GM08714 (cell line): ENCODE measurements around the gene TMEM19.

ENCODE experiments used
- H3K4me3 ChIP-seq: fragments of 200-500 bp; sonication (Bioruptor generic); 2 replicates; pipeline ENCODE4 v1.5.1; 2014; ENCODE audit warnings: mild to moderate bottlenecking, low read length, inconsistent platforms
- ZNF274 ChIP-seq: IDR thresholded peaks from 2 replicates; pipeline ENCODE4 v1.6.1; 2012; ENCODE audit warnings: mild to moderate bottlenecking, low read depth, low read length

The TMEM19 gene

GRCh38 chr12:71718611-71719010 is 32.7 kb downstream of the TMEM19 start:
- no peak for TF ChIP-seq ZNF274
- no peak overlapping the region for H3K4me3 ChIP-seq

- H3K4me3 ChIP-seq: no peak overlapping the region
- no peak for TF ChIP-seq ZNF274
Observed at GRCh38 chr12:71719647-71720370, 33.9 kb downstream of the TMEM19 start.

GRCh38 chr12:71721783-71722505 is 36.1 kb downstream of the TMEM19 start:
- no peak overlapping the region for H3K4me3 ChIP-seq
- no peak for TF ChIP-seq ZNF274

- TF ChIP-seq ZNF274: no peak
- no peak overlapping the region for H3K4me3 ChIP-seq
Observed at GRCh38 chr12:71725011-71725410, 39.1 kb downstream of the TMEM19 start.

- H3K4me3 ChIP-seq: no peak overlapping the region
- no peak for TF ChIP-seq ZNF274
Observed at GRCh38 chr12:71726548-71726947, 40.7 kb downstream of the TMEM19 start.

- TF ChIP-seq ZNF274: no peak
- no peak overlapping the region for H3K4me3 ChIP-seq
Observed at GRCh38 chr12:71727958-71728357, 42.1 kb downstream of the TMEM19 start.

- no peak for TF ChIP-seq ZNF274
- no peak overlapping the region for H3K4me3 ChIP-seq
Observed at GRCh38 chr12:71730936-71731335, 45.1 kb downstream of the TMEM19 start.

GRCh38 chr12:71731439-71732356 is 45.8 kb downstream of the TMEM19 start:
- no peak for TF ChIP-seq ZNF274
- no peak overlapping the region for H3K4me3 ChIP-seq

- H3K4me3 ChIP-seq: no peak overlapping the region
- TF ChIP-seq ZNF274: no peak
Observed at GRCh38 chr12:71732357-71732712, 46.5 kb downstream of the TMEM19 start.

GRCh38 chr12:71737197-71737596 is 51.3 kb downstream of the TMEM19 start:
- no peak overlapping the region for H3K4me3 ChIP-seq

GRCh38 chr12:71742998-71743397 is 57.1 kb downstream of the TMEM19 start:
- H3K4me3 ChIP-seq: no peak overlapping the region
- no peak for TF ChIP-seq ZNF274

More at GRCh38 chr12:71737197-71737596, 51.3 kb downstream of the TMEM19 start:
- TF ChIP-seq ZNF274: no peak

GRCh38 chr12:71744522-71745300 is 58.8 kb downstream of the TMEM19 start:
- H3K4me3 ChIP-seq: no peak overlapping the region
- TF ChIP-seq ZNF274: no peak

GRCh38 chr12:71746974-71747611 is 61.2 kb downstream of the TMEM19 start:
- TF ChIP-seq ZNF274: no peak
- H3K4me3 ChIP-seq: no peak overlapping the region
